ACC112 (cell line): ENCODE results near the gene PRKCB.

Experiments used
- H2AFZ ChIP-seq: fragments of 200-600 bp; sonication (generic); one replicate; pipeline ENCODE4 v1.6.0; 2017; ENCODE audit warnings: antibody characterized with exemption, low read length; ENCODE audit not compliant: unreplicated experiment
- H3K27ac ChIP-seq: fragments of 200-600 bp; sonication (generic); 2 replicates; pipeline ENCODE4 v1.5.1; 2014; ENCODE audit warnings: low read depth, mild to moderate bottlenecking, antibody characterized with exemption, low read length, moderate library complexity
- H3K27me3 ChIP-seq: fragments of 200-600 bp; sonication (generic); 2 replicates; pipeline ENCODE4 v1.6.1; 2014; ENCODE audit warnings: mild to moderate bottlenecking, antibody characterized with exemption, low read length, moderate library complexity, mixed read lengths; ENCODE audit not compliant: insufficient read depth
- H3K36me3 ChIP-seq: fragments of 200-600 bp; sonication (generic); 2 replicates; pipeline ENCODE4 v1.6.1; 2016; ENCODE audit warnings: mild to moderate bottlenecking, antibody characterized with exemption, low read length, moderate library complexity, mixed read lengths; ENCODE audit not compliant: insufficient read depth
- H3K4me1 ChIP-seq: fragments of 200-600 bp; sonication (generic); one replicate; pipeline ENCODE4 v1.6.1; 2016; ENCODE audit warnings: low read length, mixed read lengths; ENCODE audit not compliant: insufficient read depth, unreplicated experiment, control insufficient read depth
- H3K4me3 ChIP-seq: fragments of 200-600 bp; sonication (generic); 2 replicates; pipeline ENCODE4 v1.5.1; 2014; ENCODE audit warnings: mild to moderate bottlenecking, low read depth, low read length
- H3K79me2 ChIP-seq: fragments of 200-600 bp; sonication (generic); one replicate; pipeline ENCODE4 v1.6.0; 2016; ENCODE audit warnings: low read length; ENCODE audit not compliant: control insufficient read depth, unreplicated experiment, insufficient read depth

Gene PRKCB

GRCh38 chr16:24189941-24190340 lies 354.2 kb downstream of the PRKCB start:
- no peak overlapping the region for H2AFZ ChIP-seq
- no peaks in the 10 kb centered on the region for H3K27me3 ChIP-seq
- H3K27ac ChIP-seq, result no peak overlapping the region
- H3K79me2 ChIP-seq, result no peaks in the 10 kb centered on the region
- H3K36me3 ChIP-seq, result no peaks in the 10 kb centered on the region
- H3K4me3 ChIP-seq, result no peak overlapping the region
- no peaks in the 10 kb centered on the region for H3K4me1 ChIP-seq

- H3K27ac ChIP-seq, result no peak overlapping the region
- H2AFZ ChIP-seq, result no peak overlapping the region
- no peaks in the 10 kb centered on the region for H3K27me3 ChIP-seq
- no peaks in the 10 kb centered on the region for H3K4me1 ChIP-seq
- H3K36me3 ChIP-seq, result no peaks in the 10 kb centered on the region
- H3K4me3 ChIP-seq, result no peak overlapping the region
- no peaks in the 10 kb centered on the region for H3K79me2 ChIP-seq
Observed at GRCh38 chr16:24191876-24192402, 356.2 kb downstream of the PRKCB start.

GRCh38 chr16:24195221-24195620 lies 359.4 kb downstream of the PRKCB start:
- H3K36me3 ChIP-seq, result no peaks in the 10 kb centered on the region

GRCh38 chr16:24198807-24199533 lies 363.2 kb downstream of the PRKCB start:
- H3K27me3 ChIP-seq, result no peaks in the 10 kb centered on the region
- no peak overlapping the region for H3K4me3 ChIP-seq
- H3K4me1 ChIP-seq, result no peaks in the 10 kb centered on the region
- H3K36me3 ChIP-seq, result no peaks in the 10 kb centered on the region
- no peaks in the 10 kb centered on the region for H3K79me2 ChIP-seq
- H2AFZ ChIP-seq, result no peak overlapping the region
- no peak overlapping the region for H3K27ac ChIP-seq

More at GRCh38 chr16:24195221-24195620, 359.4 kb downstream of the PRKCB start:
- Histone ChIP-seq H2AFZ (no peak overlapping the region), H3K79me2 (no peaks in the 10 kb centered on the region), H3K27me3 (no peaks in the 10 kb centered on the region), H3K4me1 (no peaks in the 10 kb centered on the region), H3K4me3 (no peak overlapping the region), H3K27ac (no peak overlapping the region)

- no peak overlapping the region for H3K4me3 ChIP-seq
- no peaks in the 10 kb centered on the region for H3K36me3 ChIP-seq
- H3K27ac ChIP-seq, result no peak overlapping the region
- H3K4me1 ChIP-seq, result no peaks in the 10 kb centered on the region
- no peaks in the 10 kb centered on the region for H3K79me2 ChIP-seq
- no peaks in the 10 kb centered on the region for H3K27me3 ChIP-seq
- H2AFZ ChIP-seq, result no peak overlapping the region
Observed at GRCh38 chr16:24203675-24204074, 367.9 kb downstream of the PRKCB start.

- Histone ChIP-seq H3K4me3 (no peak overlapping the region), H3K27me3 (no peaks in the 10 kb centered on the region), H3K27ac (no peak overlapping the region), H3K4me1 (no peaks in the 10 kb centered on the region), H3K36me3 (no peaks in the 10 kb centered on the region), H2AFZ (no peak overlapping the region), H3K79me2 (no peaks in the 10 kb centered on the region)
Observed at GRCh38 chr16:24204150-24204665, 368.4 kb downstream of the PRKCB start.

GRCh38 chr16:24206926-24207325 lies 371.1 kb downstream of the PRKCB start:
- Histone ChIP-seq H2AFZ (no peak overlapping the region), H3K36me3 (no peaks in the 10 kb centered on the region), H3K27me3 (no peaks in the 10 kb centered on the region), H3K4me3 (no peak overlapping the region), H3K27ac (no peak overlapping the region), H3K4me1 (no peaks in the 10 kb centered on the region), H3K79me2 (no peaks in the 10 kb centered on the region)

GRCh38 chr16:24208710-24209109 lies 372.9 kb downstream of the PRKCB start:
- no peak overlapping the region for H2AFZ ChIP-seq
- H3K4me3 ChIP-seq, result no peak overlapping the region
- no peaks in the 10 kb centered on the region for H3K4me1 ChIP-seq
- no peaks in the 10 kb centered on the region for H3K36me3 ChIP-seq
- H3K79me2 ChIP-seq, result no peaks in the 10 kb centered on the region
- H3K27me3 ChIP-seq, result no peaks in the 10 kb centered on the region
- no peak overlapping the region for H3K27ac ChIP-seq

GRCh38 chr16:24214992-24215391 lies 379.2 kb downstream of the PRKCB start:
- H3K27ac ChIP-seq, result no peak overlapping the region
- no peaks in the 10 kb centered on the region for H3K27me3 ChIP-seq
- H2AFZ ChIP-seq, result no peak overlapping the region
- no peaks in the 10 kb centered on the region for H3K4me1 ChIP-seq
- H3K36me3 ChIP-seq, result no peaks in the 10 kb centered on the region
- no peak overlapping the region for H3K4me3 ChIP-seq
- H3K79me2 ChIP-seq, result no peaks in the 10 kb centered on the region

- no peaks in the 10 kb centered on the region for H3K36me3 ChIP-seq
Observed at GRCh38 chr16:24216961-24217360, 381.2 kb downstream of the PRKCB start.

GRCh38 chr16:24217461-24217860 lies 381.7 kb downstream of the PRKCB start:
- H3K27ac ChIP-seq, result no peak overlapping the region
- H3K4me1 ChIP-seq, result no peaks in the 10 kb centered on the region
- H3K79me2 ChIP-seq, result no peaks in the 10 kb centered on the region
- H3K27me3 ChIP-seq, result no peaks in the 10 kb centered on the region
- no peaks in the 10 kb centered on the region for H3K36me3 ChIP-seq
- H2AFZ ChIP-seq, result no peak overlapping the region
- no peak overlapping the region for H3K4me3 ChIP-seq

More at GRCh38 chr16:24216961-24217360, 381.2 kb downstream of the PRKCB start:
- Histone ChIP-seq H3K4me3 (no peak overlapping the region), H3K4me1 (no peaks in the 10 kb centered on the region), H3K27me3 (no peaks in the 10 kb centered on the region), H2AFZ (no peak overlapping the region), H3K27ac (no peak overlapping the region), H3K79me2 (no peaks in the 10 kb centered on the region)
